GM13977 (cell line): ENCODE measurements around the gene FOXD4L3.
"Not testable (repeated sequence)": the region's sequence is repeated elsewhere in the genome, so short reads cannot be mapped to it uniquely, and the experiment has no call there.

Experiments used
- DNase-seq: peaks from one replicate; pipeline ENCODE4 v3.0.0; 2012; ENCODE audit warnings: low spot score
- in situ Hi-C: fragments of 300-500 bp; cut with MboI; formaldehyde crosslinking; loops from one replicate; pipeline ENCODE4 v1.12.0; 2022; ENCODE audit warnings: low sequenced_read_pairs, low pct_unique_long_range_greater_than_20kb, mixed read lengths, inconsistent platforms; ENCODE audit not compliant: unreplicated experiment

Gene FOXD4L3

DNA sequence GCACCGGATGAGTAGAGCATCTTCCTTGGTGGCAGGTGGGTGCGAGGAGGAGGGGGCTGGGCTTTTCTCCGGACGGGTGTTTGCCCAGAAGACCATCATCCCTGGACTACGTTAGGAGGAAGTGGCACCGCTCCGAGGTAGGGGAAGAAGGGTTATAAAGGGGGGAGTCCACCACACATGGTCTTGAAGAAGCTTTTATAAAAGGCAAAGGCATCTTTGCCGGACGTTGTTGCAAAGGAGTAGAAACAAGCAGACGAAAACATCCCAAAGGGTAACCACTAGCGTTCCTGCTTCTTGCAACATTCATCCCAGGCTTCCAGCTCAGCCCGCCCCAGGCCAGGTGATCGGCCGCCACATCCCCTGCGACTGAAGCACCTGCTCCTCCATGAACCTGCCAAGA lies at the start of gene FOXD4L3:
Gene FOXD4L3, plus strand, starts transcription at position 301 of the 400 bp plus-strand sequence. Its CDS starts 85 bp downstream, at position 386.
- DNase-seq, in situ Hi-C loops: not testable (repeated sequence)

DNA sequence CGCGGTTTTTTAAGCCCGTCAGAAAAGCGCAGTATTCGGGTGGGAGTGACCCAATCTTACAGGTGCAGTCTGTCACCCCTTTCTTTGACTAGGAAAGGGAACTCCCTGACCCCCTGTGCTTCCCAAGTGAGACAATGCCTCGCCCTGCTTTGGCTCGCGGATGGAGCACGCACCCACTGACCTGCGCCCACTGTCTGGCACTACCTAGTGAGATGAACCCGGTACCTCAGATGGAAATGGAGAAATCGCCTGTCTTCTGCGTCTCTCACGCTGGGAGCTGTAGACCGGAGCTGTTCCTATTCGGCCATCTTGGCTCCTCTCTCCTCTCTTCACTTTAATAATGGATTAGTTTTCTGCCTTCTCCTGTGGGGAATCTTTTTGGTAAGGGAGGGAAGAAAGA lies 21.6 kb upstream of the FOXD4L3 start:
- DNase-seq, in situ Hi-C loops: not testable (repeated sequence)

DNA sequence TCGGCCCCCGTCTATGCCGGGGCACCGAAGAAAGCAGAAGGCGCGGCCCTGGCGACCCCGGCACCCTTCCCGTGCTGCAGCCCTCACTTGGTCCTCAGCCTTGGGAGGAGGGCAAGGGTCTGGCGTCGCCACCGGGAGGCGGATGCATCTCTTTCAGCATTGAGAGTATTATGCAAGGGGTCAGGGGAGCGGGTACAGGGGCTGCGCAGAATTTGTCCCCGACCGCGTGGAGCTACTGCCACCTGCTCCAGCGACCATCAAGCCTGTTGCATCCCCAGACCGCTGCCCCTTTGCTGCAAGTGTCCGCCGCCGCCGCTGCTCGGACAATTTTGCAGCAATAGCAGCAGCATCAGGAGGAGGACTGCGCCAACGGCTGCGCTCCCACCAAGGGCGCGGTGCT lies 1.1 kb downstream of the FOXD4L3 start:
- in situ Hi-C loops, result not testable (repeated sequence)

DNA sequence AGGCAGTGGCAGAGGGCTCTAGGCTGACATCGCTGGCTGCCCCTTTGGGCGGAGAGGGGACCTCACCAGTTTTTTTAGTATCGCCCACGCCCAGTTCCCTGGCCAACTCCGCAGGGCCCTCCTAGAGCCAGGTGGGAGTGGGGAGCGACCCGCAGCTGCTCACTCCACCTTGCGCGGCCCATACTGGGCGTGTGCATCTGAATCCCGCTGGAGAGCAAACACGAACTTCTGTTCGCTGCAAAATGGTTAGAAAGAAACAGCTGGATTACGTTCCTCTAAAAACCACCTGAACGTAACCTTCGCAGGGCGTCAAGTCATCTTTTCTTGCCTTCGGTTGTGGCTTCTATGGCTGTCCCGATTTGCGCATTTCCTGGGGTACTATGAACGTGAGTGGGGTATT lies 1.5 kb downstream of the FOXD4L3 start:
- DNase-seq, in situ Hi-C loops: not testable (repeated sequence)

More for the DNA sequence above, 1.1 kb downstream of the FOXD4L3 start:
- not testable (repeated sequence) for DNase-seq

DNA sequence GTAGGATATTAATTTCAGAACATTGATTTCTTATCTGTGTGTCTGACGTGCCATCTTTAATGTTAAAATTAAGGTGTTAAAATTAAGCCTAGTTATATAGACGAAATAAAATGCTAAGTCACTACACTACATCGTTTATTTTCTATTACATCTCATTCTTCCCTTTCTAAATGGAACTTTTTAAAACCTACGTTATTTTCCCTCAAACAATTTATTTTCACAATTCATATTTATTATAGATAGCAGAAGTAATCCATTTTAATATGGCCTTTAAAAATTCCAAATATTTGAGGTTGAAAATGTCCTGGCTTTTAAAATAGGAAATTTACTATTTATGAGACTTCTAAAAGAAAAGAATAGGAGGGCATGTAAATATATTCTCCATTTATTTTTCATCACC lies 2.1 kb downstream of the FOXD4L3 start:
- in situ Hi-C loops, result not testable (repeated sequence)

DNA sequence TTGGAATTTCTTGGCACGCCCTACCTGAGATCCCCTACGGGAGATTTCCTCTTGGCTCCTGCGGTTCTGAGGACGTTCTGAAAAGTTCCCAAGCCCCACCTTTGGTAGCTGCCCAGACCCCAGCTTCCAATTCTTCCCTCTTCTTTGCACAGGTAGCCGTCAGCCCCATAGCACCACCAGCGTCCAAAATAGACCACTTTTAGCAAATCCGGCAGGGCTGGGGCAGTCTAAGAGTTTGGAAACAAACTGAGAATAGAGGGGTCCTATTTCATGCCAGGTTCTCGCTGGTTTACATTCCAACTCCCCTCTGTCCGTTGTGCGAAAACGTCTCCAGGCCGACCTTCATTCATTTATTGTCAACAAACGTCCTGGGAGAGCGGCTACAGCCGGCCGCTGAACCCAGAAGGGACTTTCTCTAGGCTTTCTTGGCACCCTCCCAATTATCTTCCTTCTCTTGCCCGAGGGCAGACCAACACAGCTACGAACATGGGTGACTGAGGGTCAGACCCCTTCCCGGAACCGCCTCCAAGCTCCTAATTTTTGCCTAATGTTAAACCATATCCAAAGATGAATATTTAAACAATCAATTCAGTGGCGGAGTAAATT lies 3.1 kb downstream of the FOXD4L3 start:
- DNase-seq, in situ Hi-C loops: not testable (repeated sequence)

More for the DNA sequence above, 2.1 kb downstream of the FOXD4L3 start:
- not testable (repeated sequence) for DNase-seq

DNA sequence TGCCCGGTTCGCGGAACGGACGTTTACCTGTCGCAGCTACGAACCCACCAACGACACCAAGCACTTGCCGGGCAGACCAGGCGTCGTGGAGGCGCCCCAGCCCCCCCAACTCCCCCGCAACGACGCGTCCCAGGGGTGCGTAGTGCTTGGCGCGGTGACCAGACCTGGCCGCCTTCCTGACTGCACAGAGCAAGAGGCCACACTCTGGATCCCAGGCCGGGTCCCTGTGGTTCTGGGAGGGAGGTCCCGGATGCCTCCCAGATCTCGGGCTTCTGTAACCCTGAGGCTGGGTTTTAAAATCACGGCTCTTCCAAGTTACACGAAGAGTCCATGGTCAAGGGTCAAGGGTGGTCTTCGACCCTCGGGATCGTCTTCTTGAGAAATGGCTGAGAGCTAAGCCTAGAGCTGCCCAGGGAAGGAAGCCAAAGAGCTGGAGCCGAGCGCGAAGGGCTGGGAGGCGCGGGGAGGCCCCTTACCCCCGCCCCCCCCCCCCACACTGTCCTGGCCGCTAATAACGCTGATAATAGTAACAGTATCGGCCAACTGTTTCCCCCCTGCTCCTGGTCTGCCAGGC lies 3.8 kb downstream of the FOXD4L3 start:
- in situ Hi-C loops, DNase-seq: not testable (repeated sequence)

DNA sequence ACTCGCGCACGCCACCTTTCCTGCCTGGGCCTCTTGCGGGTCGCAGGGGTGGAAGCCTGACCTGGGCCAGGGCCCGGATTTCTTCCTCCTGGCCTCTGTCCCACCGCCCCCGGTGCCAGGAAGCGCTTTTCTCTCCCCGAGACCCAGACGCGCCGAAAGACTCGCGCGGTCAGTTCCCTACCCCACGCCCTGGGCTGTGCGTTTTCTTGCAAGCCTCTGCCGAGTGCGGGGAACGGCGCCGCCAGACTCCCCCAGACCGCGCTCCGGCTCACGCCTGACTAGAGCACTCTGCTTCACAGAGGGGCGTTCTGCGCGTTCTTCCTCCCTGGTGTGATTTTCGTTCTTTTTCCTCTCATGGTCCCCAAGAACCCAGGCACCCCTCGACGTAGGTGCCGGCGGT lies 4.5 kb downstream of the FOXD4L3 start:
- in situ Hi-C loops, DNase-seq: not testable (repeated sequence)

DNA sequence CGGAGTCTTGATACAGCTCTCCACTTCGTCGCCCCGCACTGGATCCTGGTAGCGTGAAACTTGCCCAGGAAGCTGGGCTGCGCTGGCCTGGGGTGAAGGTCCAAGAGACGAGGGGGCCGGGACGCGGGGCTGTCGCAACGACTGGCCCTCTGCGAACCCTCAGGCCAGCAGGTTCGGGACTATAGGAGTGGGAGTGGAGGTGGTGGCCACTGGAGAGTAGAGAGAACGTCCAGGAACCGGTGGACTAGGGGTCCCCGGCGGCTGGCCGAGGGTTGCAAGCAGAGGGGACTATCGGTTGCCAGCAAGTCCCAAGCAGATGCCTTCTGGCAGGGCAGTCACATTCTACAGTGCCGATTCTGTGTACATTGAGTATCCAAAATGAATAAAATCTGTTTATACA lies 5.0 kb downstream of the FOXD4L3 start:
- in situ Hi-C loops, result not testable (repeated sequence)

DNA sequence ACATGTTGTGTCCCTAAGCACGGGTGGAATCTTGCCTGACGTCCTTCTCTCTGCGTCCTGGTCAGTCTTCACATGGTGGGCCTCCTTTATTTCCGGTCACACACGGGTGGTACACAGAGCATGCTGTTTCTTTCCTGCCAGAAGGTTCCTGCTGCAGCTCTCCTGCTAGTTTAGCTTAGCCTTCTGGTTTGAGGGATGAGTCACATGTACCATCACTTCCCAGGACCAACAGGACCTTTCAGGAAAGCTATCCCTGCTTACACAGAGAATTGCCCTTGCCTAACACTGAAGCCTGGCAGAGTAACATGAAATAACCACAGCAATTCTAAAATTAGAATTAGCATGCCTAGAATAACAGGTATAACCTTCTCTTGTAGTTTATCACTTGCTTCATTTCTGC lies 8.5 kb downstream of the FOXD4L3 start:
- DNase-seq, in situ Hi-C loops: not testable (repeated sequence)

More for the DNA sequence above, 5.0 kb downstream of the FOXD4L3 start:
- not testable (repeated sequence) for DNase-seq

DNA sequence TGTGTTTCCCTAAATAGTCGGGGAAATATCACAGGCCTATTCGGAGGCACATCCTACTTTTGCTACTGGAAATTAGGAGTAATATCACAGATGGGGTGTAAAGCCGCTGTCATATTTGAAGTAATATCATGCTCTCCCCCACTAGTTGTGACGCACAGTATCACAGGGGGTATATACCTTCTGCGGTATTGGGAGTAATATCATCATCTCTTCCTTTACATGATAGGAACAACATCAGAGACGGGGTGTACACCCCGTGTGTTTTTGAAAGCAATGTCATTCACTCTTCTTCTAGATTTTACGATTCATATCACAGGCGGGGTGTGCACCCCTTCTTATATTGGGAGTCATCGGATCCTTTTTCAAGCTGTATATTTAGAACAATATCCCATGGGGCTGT lies 15.5 kb downstream of the FOXD4L3 start:
- in situ Hi-C loops, DNase-seq: not testable (repeated sequence)

DNA sequence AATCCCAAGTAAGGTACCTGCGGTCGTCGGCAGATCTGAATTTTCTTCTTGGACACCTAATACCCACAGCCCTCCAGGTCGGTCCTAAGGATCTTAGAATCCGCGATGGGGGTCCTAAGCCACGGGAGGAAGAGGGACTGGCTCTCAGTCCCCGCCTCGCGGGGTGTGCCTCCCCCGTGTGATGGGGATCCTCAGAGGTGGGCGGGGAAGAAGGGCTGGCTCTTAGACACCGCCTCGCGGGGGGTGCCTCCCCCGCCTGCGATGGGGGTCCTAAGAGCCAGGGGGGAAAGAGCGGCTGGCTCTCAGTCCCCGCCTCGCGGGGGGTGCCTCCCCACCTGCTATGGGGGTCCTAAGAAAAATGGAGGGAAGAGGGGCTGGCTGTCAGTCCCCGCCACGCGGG lies 21.1 kb downstream of the FOXD4L3 start:
- DNase-seq, in situ Hi-C loops: not testable (repeated sequence)

DNA sequence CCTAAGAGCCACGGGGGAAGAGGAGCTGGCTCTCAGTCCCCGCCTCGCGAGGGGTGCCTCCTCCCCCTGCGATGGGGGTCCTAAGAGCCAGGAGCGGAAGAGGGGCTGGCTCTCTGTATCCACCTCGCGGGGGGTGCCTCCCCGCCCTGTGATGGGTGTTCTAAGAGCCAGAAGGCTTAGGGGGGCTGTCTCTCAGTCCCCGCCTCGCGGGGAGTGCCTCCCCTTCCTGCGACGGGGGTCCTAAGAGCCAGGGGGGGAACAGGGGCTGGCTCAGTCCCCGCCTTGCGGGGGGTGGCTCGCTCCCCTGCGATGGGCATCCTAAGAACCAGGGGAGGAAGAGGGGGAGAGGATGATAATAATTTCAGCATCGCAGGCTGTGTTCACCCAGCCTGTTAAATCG lies 21.9 kb downstream of the FOXD4L3 start:
- in situ Hi-C loops, DNase-seq: not testable (repeated sequence)

DNA sequence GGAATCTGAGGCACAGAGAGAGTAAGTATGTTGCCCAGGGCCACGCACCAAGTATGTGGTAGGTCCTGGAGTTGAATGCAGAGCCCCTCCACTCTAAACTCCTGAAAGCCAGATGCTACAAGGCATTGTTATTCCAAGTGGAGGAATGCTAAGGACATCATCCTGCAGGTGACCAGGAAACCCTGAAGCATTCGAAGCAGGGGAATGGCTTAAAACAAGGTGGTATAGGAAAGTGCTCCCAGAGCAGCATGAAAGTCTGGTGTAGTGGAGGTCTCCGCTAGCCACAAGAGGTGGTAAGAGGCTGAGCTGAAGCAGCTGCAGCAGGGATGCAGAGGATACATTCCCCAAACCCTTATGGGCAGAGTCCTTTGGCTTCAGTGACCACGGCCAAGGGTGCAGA lies 26.4 kb downstream of the FOXD4L3 start:
- in situ Hi-C loops, DNase-seq: not testable (repeated sequence)

DNA sequence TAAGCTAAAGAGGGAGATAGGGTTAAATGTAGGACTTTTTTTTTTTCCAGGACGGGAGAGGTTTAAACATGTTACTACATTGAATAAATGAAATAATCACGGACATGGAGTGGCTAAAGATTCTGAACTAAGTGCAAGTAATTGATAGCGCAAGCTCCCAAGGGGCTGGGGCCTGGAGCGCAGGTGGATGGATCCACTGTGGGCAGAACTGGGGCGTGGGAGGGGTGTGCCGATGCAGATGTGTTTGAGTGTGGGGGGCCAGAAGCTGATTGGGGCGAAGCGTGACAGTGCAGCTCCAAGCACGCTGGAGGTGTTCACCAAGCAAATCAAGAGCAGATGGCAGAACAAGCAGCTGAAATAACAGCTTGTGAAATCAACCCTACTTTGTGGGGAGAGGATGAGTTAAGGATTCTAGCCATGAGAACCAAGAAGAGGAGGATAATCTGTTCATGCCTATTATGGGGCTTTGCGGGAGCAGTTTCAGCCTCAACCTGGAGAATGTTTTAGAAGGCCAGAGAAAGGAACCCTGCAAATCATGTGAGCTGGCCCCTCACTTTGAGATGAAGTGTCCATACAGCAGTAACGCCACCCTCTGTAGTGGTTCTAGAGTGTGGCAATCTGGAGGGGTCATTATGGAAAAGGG lies 28.0 kb downstream of the FOXD4L3 start:
- DNase-seq, in situ Hi-C loops: not testable (repeated sequence)

DNA sequence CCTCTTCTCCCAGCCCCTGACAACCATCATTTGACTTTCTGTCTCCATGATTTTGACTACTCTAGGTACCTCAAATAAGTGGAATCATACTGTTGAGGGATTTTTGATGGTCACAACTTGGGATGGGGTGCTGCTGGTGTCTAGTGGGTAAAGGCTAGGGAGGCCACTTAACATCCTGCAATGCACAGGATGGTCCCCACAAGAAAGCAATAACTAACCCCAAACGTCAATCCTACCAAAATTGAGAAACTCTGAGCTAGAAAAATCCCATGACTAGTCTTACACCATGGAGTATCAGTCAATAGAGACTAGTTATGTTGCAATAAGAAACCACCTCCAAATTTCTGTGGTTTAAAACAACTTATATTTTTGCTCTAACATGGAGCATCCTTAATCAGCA lies 29.5 kb downstream of the FOXD4L3 start:
- in situ Hi-C loops, DNase-seq: not testable (repeated sequence)

DNA sequence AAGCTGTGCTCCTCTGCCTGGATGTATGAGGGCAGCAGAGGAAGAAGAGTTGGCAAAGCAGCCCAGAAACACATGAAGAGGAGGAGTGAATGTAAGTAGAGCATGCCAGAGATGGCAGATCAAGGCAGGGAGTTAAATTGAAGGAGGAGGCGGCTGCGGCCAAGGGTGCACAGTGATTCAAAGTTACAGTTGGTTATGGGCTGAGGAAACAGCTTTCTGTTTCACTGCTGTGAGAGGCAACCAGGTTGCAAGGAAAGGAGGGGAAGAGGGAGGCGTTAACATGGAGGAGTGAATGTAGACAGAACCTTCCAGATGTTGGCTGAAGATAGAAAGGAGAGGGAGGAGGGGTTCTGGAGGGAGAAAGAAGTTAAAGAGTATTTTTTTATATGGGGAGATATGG lies 33.3 kb downstream of the FOXD4L3 start:
- DNase-seq, in situ Hi-C loops: not testable (repeated sequence)

DNA sequence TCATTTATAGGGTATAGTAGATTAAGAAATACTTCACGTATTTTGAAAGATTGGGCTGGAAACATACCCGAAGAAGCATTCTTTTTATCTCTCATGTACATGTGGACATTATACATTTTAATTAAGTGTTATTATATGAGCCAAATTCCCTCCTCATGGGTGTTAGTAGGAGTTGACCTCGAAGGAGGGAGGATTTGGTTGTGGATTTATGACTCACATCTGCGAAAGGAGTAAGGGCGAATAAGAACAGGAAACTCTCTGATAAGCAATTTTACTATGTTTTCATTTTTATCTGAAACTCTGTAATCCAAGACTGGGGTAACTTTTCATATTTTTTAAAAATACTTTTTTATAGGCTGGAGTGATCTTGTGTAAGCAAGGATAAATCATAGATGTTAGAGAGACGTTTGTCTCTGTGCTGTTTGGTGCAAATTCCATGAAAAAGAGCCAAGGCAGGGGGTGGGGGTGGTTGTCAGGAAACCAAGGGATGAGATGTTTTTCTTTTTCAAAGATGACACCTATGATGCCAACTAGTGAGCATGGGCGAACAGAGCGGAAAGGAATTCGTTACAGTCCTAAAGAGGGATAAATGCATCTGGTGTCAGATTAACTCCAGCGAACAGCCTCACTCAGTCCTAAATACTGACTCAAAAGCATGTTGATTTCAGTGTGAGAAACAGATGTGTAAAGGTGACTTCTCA lies 34.1 kb downstream of the FOXD4L3 start:
- in situ Hi-C loops, DNase-seq: not testable (repeated sequence)
